ENCODE data around the gene RAET1L.
A peak's percentile ranks its signal among the peaks of the same experiment; 100 is the strongest.
"Not testable (repeated sequence)": the region's sequence is repeated elsewhere in the genome, so short reads cannot be mapped to it uniquely, and the experiment has no call there.

Gene RAET1L

DNA sequence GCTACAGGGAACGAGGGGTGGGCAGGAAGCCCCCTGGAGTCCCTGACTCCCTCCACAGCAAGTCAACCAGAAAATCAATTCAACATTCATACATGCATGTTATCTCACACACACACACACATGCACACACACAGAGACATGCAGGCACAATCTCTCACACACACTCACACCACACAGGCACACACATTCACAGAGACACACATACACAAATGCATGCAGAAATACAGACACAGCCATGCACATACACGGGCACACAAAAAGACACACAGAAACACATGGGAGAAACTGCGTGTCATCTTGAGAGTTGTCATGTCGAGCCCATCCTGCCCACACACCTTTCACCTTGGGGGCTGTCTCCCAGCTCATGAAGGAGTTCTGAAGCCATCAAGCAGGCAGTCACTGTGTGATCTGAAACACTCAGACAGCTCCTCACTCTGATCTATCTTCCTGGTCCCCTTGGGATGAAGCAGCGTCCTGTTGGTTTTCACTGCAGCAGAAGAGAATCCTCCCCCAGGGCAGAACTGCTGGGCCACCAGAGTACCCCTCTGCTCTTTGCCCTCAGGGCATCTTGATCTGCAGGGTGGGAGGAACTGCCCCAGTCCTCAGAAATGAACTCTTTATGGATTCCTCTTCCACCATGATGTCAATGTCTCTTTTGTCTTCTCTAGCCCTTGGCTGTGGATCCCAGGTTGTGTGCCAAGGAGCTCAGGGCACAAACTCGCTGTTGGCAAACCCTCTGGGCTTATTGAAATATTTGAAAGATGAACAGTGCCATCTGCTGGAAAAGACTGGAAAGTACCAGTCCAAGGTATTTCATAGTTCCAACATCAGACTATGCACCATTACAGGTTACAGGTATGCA lies 8.8 kb downstream of the RAET1L start:
- peak; percentile 72 for DNase-seq (ENCODE audit: low spot score)

DNA sequence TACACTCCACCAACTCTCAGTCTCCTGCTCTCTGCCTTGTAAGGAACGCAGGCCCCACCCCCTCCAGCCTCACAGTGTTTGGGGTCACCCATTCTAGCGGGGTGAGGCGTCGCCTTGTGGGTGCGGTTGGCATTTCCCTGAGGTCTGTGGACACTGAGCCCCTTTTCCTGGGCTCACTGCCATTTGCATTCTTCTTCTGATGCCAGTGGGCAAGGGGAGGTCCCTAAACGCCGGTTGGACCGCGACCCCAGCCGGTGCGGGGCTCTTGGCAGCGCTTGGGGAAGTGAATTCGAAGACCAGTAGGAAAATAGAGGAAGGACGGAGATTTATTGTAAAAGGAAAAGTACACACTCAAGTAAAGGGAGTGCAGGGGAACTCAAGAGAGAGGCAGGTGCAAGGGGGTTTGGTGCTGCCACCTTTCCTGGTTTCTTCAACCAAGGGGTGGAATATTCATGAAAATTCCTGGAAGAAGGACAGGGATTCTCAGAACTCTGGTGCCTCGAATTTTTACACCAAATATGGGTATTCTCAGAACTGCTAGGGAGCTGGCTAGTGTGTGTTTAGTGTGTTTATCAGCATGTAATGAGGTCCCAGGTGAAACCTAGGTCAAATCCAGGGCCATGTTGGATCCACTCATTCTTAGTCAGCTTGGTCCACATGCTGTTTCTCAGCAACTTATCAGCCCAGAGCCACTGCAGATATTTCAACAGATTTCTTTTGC lies 9.9 kb downstream of the RAET1L start:
- not testable (repeated sequence) for DNase-seq (ENCODE audit: low spot score)

DNA sequence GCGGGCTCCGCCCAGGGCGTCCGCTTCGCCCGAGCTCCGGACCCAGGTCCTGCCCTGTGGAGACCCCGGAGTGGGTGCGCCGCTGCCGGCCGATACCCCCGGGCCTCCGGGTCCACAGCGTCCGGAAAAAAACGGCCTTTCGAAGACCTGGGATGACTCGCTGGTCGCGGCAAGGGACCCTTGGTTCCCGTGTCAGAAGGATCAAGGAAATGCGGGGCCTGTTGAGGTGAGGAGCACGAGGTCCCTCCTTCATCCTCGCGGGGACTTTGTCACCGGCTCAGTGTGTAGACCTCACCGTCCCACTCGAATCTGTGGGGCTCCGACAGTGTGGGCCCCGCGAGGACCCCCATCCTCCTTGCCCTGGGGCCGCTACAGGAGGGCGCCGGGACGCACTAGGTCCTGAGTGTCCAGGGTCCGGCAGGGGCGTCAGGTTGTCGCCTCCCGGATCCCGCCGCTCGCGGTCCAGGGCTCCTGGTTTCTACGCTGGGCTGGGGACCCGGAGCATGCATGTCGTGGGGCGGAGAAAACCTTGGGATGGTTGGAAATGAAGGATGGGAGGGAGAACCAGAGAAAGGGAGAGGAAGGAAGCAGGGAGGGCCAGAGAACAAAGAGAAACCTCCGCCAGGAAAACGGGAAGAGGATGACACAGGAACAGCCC lies 10.6 kb downstream of the RAET1L start:
- not testable (repeated sequence) for DNase-seq (ENCODE audit: low spot score)

DNA sequence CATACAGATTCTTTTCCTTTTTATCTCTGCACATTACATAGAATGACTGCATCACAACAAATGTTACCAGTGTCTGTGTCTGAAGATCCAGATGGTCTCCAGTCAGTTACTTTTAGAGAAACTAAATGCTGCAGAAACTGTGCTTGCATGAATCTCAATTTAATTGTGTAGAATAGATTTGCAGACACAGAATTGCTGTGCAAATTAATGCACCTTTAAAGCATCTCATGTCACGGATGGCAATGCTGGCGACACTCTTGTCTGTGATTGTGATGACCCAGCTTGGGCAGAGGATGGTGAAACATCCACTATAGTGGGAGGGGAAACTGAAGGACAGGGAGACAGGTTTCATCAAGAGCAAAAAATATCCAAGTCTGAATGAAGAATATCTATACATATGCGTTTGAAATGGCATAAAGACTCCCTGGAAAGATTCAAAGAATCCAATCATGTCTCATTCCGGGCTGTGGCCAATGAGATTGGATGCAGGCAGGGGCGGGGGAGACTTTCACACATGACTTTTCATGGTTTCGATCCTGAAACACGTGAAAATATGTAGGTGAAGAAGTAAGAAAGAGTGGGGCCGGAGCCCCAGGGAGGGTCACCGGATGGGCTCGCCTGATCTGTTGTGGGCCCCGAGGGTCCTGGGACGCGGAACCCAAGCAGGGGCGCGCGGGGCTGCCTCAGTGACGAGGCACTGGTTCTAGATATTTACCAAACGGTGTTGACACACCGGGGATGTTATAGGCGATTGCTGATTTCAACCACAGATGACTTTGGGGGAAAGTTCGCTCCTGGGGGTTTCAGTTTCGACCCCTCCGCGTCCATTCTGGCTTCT lies 11.3 kb downstream of the RAET1L start:
- not testable (repeated sequence) for DNase-seq (ENCODE audit: low spot score)

DNA sequence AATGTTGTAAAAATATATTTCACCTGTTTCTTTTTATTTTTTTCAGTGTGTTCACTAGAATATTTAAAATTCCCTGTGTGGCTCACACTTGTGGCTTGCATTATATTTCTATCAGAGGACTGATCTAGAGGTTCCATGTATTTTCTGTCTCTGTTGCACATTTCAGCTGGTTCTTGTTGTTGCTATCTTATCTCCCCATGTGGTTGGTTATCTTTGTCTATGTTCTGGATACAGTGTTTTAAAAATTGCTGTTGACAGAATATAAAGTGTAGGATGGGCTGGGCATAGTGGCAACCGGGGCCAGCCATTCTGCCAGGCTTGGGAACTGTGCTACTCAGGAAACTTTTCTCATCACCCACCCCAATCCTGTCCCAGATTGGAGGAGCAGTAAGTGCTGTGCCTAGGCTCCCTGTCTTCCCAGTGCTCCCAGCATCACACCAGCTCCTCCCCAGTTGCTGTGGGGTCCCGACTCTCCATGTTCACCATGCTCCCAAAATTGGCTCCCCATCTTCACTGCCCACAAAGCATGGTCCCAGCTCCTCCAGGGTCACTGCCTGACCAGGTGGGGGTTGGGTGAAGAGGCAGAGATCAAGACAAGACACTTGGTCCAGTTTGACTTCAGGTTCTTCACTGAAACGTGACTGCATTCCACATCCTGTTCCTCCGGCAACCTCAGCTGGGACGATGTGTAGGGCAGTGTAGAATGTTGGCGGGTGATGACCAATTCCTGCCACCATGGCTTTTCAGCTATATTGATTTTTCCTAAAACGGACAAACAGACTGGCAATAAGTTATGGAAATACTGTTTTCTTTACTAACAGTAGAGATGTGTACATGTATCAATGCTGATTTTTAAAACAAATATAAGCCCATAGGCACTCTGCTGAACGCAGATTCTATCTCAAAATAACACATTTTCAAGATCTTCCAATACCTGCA lies 12.2 kb downstream of the RAET1L start:
- not testable (repeated sequence) for DNase-seq (ENCODE audit: low spot score)

DNA sequence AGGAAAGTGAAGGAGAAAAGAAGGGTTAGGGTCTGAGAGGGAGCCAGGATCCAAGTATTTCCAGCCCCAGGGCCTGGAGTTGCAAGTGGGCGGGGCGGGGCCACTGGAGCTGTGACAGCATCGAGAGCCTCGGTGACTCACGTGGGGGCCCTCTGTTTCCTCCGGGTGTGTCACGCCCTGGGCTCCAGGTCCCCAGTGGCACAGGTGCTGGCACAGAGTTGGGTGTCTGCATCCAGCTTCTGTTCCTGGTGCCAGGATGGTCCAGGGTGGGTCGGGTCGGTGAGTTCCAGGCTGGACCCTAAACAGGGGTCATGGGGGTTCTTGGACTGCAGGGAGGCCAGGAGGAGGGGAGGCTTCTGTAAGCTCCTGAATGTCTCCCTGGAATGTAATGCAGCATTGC lies 16.7 kb downstream of the RAET1L start:
- DNase-seq (ENCODE audit: low spot score) = no peak

DNA sequence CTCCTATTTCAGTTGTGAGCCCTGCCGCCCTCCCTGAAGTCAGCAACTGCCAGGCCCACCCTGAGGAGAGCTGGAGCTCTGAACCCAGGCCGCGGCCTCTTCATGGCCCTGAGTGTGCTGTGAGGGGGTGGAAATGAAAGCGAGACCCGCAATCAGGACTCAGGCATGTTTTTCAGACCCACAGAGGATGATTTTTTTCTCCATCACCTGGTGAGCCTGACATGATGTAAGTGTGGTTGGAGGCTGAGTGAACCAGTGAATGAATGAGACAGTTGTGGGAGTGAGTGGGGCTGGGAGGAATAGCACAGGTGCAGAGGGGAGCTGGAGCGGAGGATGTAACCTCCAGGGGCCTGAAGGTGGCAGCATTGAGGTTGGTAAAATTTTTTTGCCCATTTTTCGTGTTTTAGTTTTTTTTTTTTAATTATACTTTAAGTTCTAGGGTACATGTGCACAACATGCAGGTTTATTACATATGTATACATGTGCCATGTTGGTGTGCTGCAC lies 18.3 kb downstream of the RAET1L start:
- DNase-seq (ENCODE audit: low spot score) = peak; percentile 28

DNA sequence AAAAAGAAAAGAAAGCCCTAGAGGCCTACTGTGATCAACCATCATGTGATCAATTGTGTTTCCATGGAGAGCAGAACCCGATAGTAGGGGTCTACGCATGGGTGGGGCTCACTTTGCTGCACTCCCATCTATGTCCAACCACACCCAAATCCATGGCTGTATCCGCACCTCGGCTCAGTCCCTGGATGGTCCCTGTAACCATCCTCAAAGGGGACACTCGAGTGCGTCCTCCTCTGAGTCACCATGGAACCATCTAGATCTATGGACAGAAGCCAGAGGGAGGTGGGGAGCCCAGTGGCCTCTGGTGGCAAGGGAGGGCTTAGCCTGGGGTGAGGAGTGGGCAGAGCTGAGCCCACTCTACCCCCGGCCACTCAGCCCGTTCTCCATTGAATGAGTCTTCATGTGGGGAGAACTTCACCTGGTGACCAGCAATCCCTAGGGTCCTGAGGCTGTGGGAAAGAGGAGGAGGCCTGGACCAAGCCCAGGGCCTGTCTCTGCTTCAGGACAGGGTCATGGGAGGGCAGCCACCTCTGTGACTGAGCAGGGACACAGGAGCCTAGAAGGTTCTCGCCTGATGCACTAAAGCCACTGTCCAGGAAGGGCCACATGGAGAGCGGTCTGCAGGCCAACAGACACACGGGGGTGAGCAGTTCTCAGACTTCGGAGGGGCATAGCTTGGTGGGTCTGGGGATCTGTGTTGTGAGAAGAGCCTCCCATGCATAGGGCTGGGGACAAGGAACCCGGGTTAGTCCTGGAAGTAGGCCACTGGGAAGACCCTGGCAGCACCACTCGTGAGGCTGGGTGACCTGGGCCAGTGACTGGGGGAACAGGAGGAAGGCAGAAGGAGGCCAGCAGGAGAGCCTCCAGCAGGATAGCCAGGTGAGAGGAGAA lies 19.3 kb downstream of the RAET1L start:
- DNase-seq (ENCODE audit: low spot score) = no peak

DNA sequence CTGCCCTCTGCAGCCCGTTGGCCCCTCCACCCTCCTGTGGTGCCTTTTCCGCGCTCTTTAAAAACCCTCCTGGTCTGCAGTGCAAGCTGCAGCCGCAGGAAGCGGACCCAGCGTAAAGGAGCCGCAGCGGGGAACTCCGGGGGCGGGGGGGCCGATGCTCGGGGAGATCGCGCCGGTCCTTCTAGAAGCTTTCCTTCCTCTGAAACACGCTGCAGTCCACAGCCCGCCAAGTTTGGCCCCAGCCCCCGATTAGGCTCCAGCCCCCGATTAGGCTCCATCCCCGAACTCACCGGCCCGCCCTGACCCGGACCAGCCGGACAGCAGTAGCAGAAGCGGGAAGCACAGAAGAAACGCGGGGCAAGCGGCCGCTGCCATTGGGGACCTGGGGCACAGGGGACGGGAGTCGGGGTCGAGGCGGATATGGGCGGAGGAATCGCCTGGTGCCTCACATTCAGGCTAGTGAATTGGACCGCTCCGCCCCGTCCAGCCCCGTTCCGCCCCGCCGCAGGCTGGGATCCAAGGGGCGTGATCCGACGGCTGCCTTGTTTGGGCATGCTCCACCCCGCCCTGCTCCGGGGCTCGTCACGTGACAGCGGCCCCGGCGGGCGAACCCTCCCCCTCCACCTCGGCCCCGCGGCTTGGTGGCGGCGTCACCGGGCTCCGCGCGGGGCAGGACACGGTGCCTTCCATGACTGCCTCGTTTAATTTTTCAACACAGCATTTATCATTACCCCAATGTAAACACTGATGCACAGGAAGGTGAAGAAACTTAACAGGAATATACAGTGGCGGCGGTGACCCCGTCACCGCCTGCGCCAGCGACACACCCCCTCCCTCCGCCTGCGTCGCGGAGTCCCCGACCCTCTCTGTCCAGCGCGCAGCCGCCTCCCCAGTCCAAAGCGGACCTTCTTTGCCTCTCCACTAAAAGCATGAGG lies 20.3 kb downstream of the RAET1L start:
- DNase-seq (ENCODE audit: low spot score) = peak; percentile 91

DNA sequence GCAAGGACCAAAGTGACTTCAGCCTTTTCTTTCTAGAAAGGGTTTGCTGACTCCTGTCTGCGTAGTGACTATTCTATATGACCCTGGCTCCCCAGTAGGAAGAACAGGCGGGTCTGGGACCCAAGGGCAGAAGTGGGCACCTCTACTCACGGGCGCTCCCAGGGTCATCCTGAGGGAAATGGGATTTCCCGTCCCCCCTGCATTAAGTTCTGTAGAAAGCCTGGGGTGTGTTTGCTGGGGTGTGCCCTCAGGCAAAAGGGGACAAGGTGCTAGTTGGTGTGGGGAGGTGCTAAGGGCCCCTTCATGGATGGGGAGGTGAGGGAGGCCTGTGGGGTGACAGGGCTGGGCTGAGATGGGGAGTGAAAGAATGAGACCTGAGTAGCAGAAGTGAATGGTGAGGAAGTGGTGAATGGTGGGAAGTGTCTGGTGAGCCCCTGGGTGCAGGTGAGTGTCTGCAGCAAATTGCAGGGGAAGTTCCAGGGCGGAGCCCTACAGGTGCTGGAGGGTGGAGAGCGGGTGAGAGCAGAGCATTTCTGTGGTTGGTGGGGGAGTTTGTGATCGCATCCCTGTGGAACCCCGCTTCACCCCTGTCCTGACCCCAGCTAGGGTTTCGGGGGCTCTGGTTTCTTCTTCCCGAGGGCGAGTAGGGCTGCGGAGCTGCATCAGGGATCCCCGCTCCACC lies 21.1 kb downstream of the RAET1L start:
- no peak for DNase-seq (ENCODE audit: low spot score)

DNA sequence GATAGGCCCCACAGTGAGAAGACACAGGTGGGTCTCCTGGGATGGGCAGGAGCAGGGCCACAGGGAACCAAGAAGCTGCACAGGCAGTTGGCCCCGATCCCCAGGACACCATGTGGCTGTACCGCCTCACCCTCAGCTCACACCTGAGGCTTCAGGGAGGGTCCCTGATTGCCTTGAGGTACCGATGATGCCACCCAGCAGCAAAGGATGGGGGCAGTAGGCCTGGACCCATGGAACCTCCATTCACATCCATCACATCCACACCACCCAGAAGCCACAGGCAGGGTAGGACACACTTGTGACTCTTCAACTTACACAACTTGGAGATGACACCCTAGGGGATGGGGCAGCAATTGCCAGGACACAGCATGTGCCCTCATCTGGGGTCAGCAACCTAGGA lies 21.7 kb downstream of the RAET1L start:
- DNase-seq (ENCODE audit: low spot score) = not testable (repeated sequence)

DNA sequence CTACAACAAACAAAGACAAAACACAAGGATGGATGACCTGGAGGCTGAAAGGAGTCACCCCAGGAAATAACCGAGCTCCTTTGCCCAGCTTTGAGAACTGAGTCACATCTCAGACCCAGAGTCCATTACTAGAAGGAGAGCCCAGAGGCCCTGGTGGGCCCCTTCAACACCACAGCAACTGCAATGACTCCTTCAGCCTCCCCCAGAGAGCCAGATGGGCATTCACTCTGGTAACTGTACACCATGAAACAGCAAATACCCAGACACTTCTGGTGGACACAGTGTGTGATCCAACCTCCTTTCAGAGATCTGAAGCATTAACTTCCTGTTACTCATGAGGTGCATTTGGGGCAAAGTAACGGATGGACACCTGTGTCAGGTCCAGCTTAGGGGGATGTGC lies 22.6 kb downstream of the RAET1L start:
- DNase-seq (ENCODE audit: low spot score) = no peak

DNA sequence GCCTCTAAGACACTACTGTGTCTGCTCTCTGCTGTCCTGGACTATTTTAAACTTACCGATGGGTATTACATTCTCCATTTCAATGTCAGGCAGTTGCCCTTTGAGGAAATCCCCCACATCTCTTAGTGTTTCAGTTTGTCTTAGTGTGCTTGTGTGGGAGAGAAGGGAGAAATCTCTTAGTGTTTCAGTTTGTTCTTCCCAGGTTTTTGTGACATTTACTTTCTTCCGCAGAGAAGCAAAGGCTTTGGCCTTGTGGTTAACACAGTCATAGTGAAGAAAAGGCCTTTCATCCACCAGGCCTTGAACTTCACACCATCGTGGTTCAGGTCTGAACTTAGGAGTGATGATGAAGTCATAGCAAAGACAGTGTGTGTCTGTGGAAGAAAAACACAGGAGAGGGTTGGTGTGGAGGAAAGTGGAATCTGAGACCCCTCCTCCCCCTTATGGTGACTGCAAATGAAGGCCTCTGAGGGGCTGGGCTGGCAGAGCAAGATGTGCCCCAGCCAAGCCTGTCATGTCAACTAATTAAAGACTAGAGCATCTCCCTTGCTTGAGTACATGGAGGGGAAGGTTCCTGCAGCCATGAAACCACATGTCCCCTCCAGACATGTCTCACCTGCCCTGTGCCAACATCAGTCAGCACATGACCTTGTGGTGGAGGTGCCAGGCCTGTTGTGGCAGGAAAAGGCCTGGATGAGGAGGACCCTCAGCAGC lies 23.9 kb downstream of the RAET1L start:
- DNase-seq (ENCODE audit: low spot score) = peak; percentile 60

DNA sequence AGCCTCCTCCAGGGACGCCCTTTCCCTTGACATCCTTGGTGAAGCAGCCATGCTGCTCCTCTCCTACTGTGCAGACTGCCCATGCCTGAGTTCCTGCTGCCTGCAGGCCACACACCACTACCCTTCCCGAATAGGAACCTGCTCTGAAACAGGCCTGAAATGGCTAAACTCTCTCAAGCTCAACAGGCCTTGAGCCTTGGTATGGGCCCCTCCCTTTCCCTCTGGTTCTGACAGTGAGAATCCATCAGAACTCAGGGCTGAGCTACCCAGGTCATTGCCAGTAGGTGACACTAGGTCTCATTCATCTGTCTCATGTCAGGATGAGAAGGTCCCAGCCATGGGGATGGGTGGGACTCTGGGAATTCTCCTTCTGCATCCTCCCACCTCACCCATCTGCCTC lies 25.7 kb downstream of the RAET1L start:
- no peak for DNase-seq (ENCODE audit: low spot score)

DNA sequence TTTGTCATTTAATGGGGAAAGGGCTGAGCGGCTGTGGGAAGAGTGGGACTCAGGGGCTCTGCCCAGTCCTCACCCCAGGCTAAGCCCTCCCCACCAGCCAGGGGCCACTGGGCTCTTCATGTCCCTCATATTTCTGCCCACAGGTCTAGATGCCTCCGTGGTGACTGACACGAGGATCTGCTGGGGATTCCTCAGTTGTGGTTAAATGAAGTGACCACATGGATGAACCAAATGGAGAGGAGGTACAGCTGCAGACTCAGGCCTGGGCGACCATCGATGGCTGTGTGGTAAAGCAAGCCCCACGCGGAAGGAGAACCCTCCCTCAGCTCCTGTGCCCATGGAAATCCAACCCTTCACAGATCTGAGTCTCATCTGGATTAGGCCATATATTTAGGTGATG lies 29.4 kb downstream of the RAET1L start:
- DNase-seq (ENCODE audit: low spot score) = no peak

DNA sequence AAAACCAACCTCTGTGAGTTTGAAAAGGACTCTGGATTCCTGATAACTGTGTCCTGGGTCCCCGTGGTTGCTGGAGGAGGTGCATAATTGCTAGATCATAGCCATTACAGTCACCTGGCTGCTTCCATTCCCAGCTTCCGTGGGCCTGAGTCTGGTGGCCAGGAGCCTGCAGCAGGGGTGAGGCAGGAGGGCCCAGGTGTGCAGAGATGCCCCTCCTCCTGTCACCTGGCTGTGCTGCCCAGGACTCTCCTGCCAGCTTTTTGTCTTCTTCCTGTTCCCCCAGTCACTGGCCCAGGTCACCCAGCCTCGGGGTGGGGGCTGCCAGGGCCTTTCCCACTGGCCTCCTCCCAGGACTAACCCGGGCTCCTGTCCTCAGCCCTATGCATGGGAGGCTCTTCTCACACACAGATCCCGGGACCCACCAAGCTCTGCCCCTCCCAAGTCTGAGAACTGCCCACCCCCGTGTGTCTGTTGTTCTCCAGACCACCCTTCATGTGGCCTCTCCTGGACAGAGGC lies 30.0 kb downstream of the RAET1L start:
- no peak for DNase-seq (ENCODE audit: low spot score)

DNA sequence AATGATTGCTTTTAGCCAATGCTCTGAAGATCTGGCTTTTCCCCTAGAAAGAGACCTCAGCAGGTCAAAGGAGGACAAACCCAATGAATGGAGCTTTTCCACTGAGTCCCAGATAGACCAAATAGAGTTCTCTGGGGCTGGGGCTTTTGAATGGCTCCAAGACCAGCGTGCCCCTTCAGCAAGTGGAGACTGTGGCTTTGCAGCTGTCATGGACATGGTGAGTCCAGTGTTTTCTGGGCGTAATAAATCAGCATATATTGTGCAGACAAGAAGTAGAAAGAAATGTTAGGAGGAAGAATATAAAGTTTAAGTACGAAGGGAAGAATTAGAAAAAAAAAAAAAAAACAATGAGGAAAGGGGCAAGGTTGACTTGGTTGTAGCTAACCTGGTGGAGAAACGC lies 33.5 kb downstream of the RAET1L start:
- no peak for DNase-seq (ENCODE audit: low spot score)
